Choroid plexus epithelial cell (primary cell): ENCODE measurements around the gene ACRBP.

Source experiments
- DNase-seq: peaks from one replicate; pipeline ENCODE4 v3.0.0-alpha.2; 2010; ENCODE audit warnings: low read depth
- H3K4me3 ChIP-seq: 2 replicates; pipeline ENCODE4 v1.5.1; 2011; ENCODE audit warnings: low read depth, mild to moderate bottlenecking, control low read depth, low read length, moderate library complexity
- TF ChIP-seq, protein P1 (sequence below): conservative IDR thresholded peaks from 2 replicates; pipeline ENCODE4 v1.5.1; 2011; ENCODE audit warnings: low read depth, mild to moderate bottlenecking, control low read depth, inconsistent platforms, low read length, moderate library complexity

Gene ACRBP

DNA sequence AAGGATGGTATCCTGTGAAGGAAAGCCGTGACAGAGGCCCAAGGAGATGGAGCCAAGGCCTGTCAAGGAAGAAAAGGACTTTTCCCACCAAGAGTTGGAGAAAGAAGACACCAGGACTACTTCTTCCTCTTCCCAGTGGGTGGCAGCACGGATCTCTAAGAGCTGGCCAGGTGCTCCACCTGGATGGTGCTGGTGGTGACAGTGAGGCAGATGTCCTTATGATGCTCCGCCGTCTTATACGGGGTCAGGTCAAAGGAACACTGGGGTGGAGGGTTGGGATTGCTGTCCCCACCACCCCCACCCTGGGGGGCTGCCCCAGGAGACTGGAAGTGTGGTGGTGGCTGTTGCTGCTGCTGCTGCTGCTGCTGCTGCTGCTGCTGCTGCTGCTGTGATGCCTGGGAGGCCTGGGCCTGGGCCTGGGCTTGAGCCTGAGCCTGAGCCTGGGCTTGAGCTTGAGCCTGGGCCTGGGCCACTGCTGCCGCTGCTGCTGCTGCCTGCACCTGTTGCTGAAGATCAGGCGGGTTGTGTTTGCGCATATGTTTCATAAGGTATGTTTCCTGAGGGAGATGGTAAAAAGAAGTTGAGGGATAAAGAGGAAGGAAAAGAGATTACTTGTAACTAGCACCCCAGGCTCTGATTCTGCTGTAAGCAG, 20.5 kb upstream of the ACRBP start:
- H3K4me3 ChIP-seq = no peak overlapping the region
- no peak for DNase-seq

DNA sequence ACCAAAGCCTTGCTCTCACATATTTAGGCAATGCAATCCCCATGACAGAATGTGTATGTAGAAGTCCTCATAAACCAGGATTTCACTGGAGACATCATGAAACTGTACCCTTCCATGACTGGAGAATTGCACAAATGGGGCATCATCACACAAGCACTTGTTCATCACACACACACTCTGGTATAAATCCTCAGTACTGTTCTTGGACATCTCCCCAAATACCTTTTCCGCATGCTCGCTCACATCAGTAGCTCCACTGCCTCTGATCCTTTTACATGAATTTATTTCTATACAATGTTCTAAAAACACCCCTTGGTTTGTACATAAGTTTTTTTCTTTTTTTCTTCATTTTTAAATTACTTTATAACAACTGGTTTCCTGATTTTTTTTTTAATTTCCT, 19.0 kb upstream of the ACRBP start:
- TF ChIP-seq, protein P1, sequence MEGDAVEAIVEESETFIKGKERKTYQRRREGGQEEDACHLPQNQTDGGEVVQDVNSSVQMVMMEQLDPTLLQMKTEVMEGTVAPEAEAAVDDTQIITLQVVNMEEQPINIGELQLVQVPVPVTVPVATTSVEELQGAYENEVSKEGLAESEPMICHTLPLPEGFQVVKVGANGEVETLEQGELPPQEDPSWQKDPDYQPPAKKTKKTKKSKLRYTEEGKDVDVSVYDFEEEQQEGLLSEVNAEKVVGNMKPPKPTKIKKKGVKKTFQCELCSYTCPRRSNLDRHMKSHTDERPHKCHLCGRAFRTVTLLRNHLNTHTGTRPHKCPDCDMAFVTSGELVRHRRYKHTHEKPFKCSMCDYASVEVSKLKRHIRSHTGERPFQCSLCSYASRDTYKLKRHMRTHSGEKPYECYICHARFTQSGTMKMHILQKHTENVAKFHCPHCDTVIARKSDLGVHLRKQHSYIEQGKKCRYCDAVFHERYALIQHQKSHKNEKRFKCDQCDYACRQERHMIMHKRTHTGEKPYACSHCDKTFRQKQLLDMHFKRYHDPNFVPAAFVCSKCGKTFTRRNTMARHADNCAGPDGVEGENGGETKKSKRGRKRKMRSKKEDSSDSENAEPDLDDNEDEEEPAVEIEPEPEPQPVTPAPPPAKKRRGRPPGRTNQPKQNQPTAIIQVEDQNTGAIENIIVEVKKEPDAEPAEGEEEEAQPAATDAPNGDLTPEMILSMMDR = no peak

More for the DNA sequence above, 20.5 kb upstream of the ACRBP start:
- TF ChIP-seq, protein P1 = peak; percentile 43

DNA sequence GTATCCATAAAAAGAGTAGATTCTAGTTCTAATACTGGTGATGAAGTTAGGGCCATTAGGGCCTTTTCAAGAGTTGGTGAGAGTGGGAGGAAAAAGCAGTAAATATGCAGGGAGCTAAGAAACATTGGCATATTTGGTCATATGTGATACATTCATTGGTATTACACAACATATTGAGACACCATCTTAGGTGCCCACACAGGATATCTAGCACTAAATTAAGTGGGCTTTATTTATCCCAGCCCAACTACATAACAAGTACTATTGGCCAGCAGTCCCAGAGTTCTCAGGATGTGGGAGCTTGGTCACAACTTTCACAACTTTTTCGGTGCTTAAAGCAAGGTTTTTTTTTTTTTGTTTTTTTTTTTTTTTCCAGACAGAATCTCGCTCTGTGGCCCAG, 17.7 kb upstream of the ACRBP start:
- TF ChIP-seq, protein P1 = no peak
- DNase-seq = no peak
- H3K4me3 ChIP-seq = no peak overlapping the region

More for the DNA sequence above, 19.0 kb upstream of the ACRBP start:
- peak; percentile 13 for DNase-seq
- H3K4me3 ChIP-seq = no peak overlapping the region

DNA sequence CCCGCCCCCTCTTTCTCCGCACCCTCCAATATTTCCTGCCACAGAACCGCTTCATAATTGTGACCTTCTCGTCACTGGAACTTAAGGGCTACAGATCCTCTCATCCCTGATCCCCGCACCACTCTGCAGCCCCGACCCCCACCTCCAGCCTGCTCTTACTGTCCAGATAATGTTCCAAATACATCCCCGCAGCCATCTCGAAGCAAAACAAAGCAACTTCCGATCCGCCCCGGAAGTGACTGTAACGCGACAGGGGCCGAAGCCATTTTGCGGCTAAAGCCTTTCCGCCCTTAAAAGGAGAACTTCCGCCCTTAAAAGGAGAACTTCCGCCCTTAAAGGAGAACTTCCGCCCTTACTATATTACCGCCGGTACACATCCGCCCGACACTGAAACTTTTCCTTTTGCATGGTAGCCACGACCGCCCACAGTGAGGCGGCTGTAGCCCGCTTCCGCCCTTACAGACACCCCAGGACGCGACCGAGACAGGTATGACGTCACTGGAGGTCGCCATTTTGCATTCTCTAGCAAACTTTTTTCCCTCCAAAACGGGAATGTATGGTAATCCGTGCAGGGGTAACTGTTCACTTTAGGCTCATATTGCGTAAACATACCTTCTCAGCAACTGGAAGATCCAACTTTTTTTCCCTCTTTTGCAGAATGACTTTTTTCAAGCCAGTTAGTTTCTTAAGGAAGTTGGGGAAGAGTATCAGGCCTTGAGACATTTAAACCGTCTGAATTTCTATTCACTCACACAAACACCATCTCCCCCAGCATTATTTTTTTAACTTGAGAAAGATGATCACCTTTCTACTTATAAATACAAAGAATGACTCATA, 15.9 kb upstream of the ACRBP start, which contains the start of gene ING4:
TSS of gene ING4 (minus strand) at position 214 of the 837 bp plus-strand sequence. CDS start at position 196, 18 bp downstream.
- peak within 1 kb of the TSS; percentile 92 for H3K4me3 ChIP-seq
- TF ChIP-seq, protein P1 = no peak
- DNase-seq = peak; percentile 99

DNA sequence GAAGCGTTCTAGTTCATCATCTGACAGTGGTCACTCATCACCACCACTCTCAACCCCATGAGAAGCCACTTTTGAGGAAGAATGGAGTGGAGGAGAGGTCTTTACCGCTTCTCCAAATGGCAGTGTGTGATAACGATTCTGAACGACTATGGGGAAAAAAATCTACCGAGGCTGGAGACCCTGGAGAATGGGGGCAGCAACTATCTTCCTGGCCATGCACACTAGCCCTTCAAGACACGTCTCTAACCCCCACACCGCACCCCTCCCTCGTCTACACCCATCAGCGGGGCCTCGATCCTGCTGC, 15.3 kb upstream of the ACRBP start:
- peak overlapping the region; percentile 92 for H3K4me3 ChIP-seq
- TF ChIP-seq, protein P1 = no peak
- DNase-seq = no peak

DNA sequence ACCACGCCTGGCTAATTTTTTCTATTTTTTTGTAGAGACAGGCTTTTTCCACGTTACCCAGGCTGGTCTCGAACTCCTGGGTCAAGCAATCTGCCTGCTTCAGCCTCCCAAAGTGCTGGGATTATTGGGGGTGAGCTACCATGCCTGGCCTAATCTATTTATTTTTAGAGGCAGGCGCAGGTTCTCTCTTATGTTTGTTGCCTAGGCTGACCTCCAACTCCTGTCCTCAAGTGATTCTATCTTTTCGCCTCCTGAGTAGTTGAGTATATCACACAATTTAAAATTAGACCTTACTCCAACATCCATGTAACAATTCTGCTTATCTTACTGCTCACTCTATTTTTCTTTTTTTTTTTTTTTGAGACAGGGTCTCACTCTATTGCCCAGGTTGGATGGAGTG, 6.8 kb upstream of the ACRBP start:
- TF ChIP-seq, protein P1 = no peak
- H3K4me3 ChIP-seq = no peak overlapping the region
- DNase-seq = no peak
